ENCODE data around the gene ITGAV.
"Not testable (repeated sequence)": the region's sequence is repeated elsewhere in the genome, so short reads cannot be mapped to it uniquely, and the experiment has no call there.

GRCh38 chr2:186568600-186568999, 21.3 kb upstream of the ITGAV start:
- not testable (repeated sequence) for TF ChIP-seq POLR2A, CTCF (IDR thresholded peaks at IDR 0.05)
